Endothelial cell of umbilical vein (primary cell): ENCODE data around the gene ACTA2.

ENCODE experiments used
- CTCF ChIP-seq, 2 donors: IDR thresholded peaks; 1 replicate in 1 of 2; 2 replicates in 1 of 2; pipeline ENCODE4 v1.5.1; 2011; ENCODE audit warnings: low read length in 2 of 2, mild to moderate bottlenecking in 2 of 2, moderate library complexity in 2 of 2, control low read depth in 1 of 2, inconsistent platforms in 1 of 2, low read depth in 1 of 2; ENCODE audit not compliant: insufficient read depth in 1 of 2; ENCODE audit errors: extremely low read depth in 1 of 2
- EZH2 ChIP-seq: IDR thresholded peaks from 2 replicates; pipeline ENCODE4 v1.6.1; 2012; ENCODE audit warnings: borderline replicate concordance, low read depth, mild to moderate bottlenecking, moderate library complexity, low read length, inconsistent platforms; ENCODE audit not compliant: severe bottlenecking
- FOS ChIP-seq: IDR thresholded peaks from 2 replicates; pipeline ENCODE4 v1.6.1; 2011; ENCODE audit warnings: mild to moderate bottlenecking, low read length, moderate library complexity, borderline replicate concordance; ENCODE audit not compliant: insufficient read depth
- MAX ChIP-seq: IDR thresholded peaks from 2 replicates; pipeline ENCODE4 v1.6.1; 2011; ENCODE audit not compliant: insufficient read depth, insufficient read length
- POLR2AphosphoS5 ChIP-seq: IDR thresholded peaks from 2 replicates; pipeline ENCODE4 v1.6.1; 2012; ENCODE audit warnings: low read depth, mild to moderate bottlenecking, control low read depth, low read length, moderate library complexity; ENCODE audit not compliant: insufficient read depth

GRCh38 chr10:88926566-88927415 is 25.8 kb downstream of the ACTA2 start:
- TF ChIP-seq CTCF (IDR thresholded peaks at IDR 0.05; ENCODE audit: extremely low read depth in 1 of 2, insufficient read depth in 1 of 2, low read depth in 1 of 2, low read length in 2 of 2) (no peak), POLR2AphosphoS5 (no peak), EZH2 (no peak), MAX (no peak), FOS (no peak)
